Endometrial microvascular endothelial cells (primary cell): ENCODE measurements around the gene PDS5B. TPM values are rescaled to one million over a fixed set of nuclear protein-coding genes. Genes with fewer than 3 reads are reported as not detected.
"Not testable (repeated sequence)": the region's sequence is repeated elsewhere in the genome, so short reads cannot be mapped to it uniquely, and the experiment has no call there.

ENCODE experiments used
- in situ Hi-C: cut with HindIII; loops from 2 replicates; pipeline ENCODE4 v1.10.0; 2017; ENCODE audit warnings: low sequenced_read_pairs, low pct_unique_long_range_greater_than_20kb; ENCODE audit errors: inconsistent ontology term
- total RNA-seq: library from RNA; depleted of rRNA; stranded (reverse); fragments of >200 nt; gene quantifications from one replicate; pipeline ENCODE4 v1.2.3, GENCODE V29; 2015; ENCODE audit errors: inconsistent ontology term

Gene PDS5B
- total RNA-seq, 1 donor from 2014 or later = 18.5 TPM

DNA sequence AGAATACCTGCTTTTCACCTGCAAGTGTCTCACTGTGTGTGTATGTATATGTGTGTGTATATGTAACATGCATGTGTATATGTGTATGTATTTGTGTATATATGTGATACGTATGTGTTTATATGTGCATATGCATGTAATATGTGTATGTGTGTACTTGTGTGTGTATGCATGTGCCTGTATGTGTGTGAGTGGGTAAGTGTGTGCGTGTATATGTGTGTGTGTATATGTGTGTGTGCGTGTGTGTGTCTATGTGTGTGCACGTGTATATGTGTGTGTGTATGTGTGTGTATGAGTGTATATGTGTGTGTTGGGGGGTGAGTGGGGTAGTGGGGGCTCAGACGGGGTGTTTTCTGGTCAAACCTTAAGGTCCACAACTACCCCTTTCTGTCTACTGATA, 237.3 kb downstream of the PDS5B start:
- in situ Hi-C loops = no loop called here

DNA sequence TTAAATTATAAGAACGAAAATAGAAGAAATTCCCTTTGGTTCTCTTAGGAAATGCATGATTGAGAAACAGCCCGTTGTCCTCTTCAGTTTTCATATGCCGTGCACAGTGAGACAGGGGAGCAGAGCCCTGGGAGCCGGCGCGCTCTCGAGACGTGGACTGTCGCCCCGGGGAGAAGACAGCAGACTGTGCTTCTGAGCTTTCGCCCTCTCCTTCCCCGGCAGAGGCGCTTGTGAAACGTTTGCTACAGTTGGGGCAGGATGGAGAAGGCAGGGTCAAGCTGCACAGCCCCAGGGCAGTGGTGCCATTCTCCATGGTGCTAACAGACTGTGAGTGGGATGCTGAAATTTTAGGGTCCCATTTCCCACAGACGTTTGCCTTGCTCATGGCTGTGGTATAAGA, 237.8 kb downstream of the PDS5B start:
- in situ Hi-C loops = no loop called here

DNA sequence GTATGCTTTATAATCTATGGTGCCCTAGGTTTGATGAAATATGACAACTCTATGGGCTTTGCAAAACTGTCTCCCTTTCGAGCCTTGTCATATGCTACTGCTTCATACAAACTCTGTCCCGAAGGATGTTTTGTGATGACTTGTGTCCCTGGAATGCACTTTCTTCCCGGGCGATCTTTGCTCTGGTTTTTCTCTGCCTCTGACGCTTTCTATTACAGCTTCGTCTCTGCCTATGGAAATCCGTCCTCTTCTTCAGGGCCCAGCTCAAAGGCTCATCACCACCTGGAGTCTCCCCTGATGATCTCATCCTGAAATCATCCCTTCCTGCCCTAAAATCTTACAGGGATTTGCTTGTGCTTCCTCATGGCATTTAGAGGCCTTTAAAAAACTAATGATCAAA, 238.4 kb downstream of the PDS5B start:
- in situ Hi-C loops = no loop called here

DNA sequence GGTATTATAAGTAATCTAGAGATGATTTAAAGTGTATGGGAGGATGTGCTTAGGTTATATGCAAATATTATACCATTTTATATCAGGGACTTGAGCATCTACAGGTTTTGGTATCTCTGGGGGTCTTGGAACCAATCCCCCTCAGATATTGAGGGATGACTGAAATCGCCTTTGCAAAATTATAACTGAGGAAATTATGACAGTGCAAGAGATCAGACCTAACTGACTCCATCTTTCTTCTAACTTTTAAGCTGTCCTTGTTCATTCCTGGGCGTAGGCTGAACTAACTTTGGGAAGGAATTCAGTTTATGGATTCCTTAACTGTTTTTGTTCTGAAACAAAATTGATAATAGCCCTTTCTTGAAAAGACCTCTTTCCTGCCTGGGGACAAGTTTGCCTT, 239.2 kb downstream of the PDS5B start:
- in situ Hi-C loops = no loop called here

DNA sequence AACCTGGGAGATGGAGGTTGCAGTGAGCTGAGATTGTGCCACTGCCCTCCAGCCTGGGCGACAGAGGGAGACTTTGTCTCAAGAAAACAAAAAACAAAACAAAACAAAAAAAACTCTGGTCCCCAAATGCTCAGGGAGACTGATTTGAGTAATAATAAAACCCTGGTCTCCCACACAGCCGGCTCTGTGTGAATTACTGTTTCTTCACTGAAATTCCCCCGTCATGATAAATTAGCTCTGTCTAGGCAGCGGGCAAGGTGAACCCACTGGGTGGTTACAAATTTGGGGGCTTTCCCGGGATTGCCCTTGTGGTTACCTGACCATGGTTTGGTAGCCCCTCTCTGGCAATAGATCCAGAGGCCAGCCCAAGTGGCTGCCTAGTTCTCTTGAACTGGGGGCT, 240.1 kb downstream of the PDS5B start:
- in situ Hi-C loops = not testable (repeated sequence)

Other genes starting within 250 kb of the PDS5B start
- gene N4BP2L1, start 158.3 kb upstream of the PDS5B start, total RNA-seq = 0.09 TPM
- gene N4BP2L2, start 47.7 kb upstream of the PDS5B start, total RNA-seq = 24.7 TPM